Mesothelial cell of epicardium (in vitro differentiated cells): ENCODE data around the gene TEX35. TPM values are rescaled to one million over a fixed set of nuclear protein-coding genes. Genes with fewer than 3 reads are reported as not detected.

ENCODE experiments used
- DNase-seq, 2 experiments: peaks; one replicate each; pipeline ENCODE4 v3.0.0; 2021; ENCODE audit warnings: low spot score in 2 of 2; ENCODE audit not compliant: unreplicated experiment in 2 of 2
- H3K27ac Mint-ChIP-seq: 2 replicates; pipeline ENCODE4 v1.8.0; 2021; ENCODE audit warnings: mixed read lengths
- H3K27me3 Mint-ChIP-seq: 2 replicates; pipeline ENCODE4 v1.8.0; 2021; ENCODE audit warnings: low read depth, mixed read lengths
- H3K36me3 Mint-ChIP-seq: 2 replicates; pipeline ENCODE4 v1.8.0; 2021; ENCODE audit warnings: mixed read lengths
- H3K4me1 Mint-ChIP-seq: 2 replicates; pipeline ENCODE4 v1.8.0; 2021; ENCODE audit warnings: mixed read lengths
- H3K4me3 Mint-ChIP-seq: 2 replicates; pipeline ENCODE4 v1.8.0; 2021; ENCODE audit warnings: mild to moderate bottlenecking, moderate library complexity, mixed read lengths
- H3K9me3 Mint-ChIP-seq: 2 replicates; pipeline ENCODE4 v1.8.0; 2021; ENCODE audit warnings: mixed read lengths
- CTCF ChIP-seq: fragments of 200-600 bp; sonication (generic); IDR thresholded peaks from one replicate; pipeline ENCODE4 v1.5.0; 2021; ENCODE audit warnings: antibody characterized with exemption; ENCODE audit not compliant: unreplicated experiment
- total RNA-seq: library from RNA; stranded (reverse); gene quantifications from 3 replicates; pipeline ENCODE4 v1.2.1, GENCODE V29; 2021

The TEX35 gene
- total RNA-seq, 1 donor from 2014 or later: not detected

- TF ChIP-seq CTCF: no peak
Measured at GRCh38 chr1:178563099-178563820, 50.4 kb downstream of the TEX35 start.

GRCh38 chr1:178564086-178564782 is 51.3 kb downstream of the TEX35 start:
- TF ChIP-seq CTCF: no peak
- H3K27ac Mint-ChIP-seq: no peak overlapping the region
- no peak for DNase-seq

More at GRCh38 chr1:178563099-178563820, 50.4 kb downstream of the TEX35 start:
- Mint-ChIP-seq H3K27ac (no peak overlapping the region), H3K27me3 (no peaks in the 10 kb centered on the region), H3K9me3 (peaks cover 15% of the 10 kb centered on the region), H3K36me3 (peaks cover 2% of the 10 kb centered on the region), H3K4me3 (no peak overlapping the region), H3K4me1 (peaks cover 11% of the 10 kb centered on the region)
- no peak for DNase-seq

GRCh38 chr1:178564783-178565180 is 51.9 kb downstream of the TEX35 start:
- TF ChIP-seq CTCF: no peak
- H3K27me3 Mint-ChIP-seq: no peaks in the 10 kb centered on the region
- peaks cover 7% of the 10 kb centered on the region for H3K4me1 Mint-ChIP-seq
- no peak for DNase-seq
- peaks cover 2% of the 10 kb centered on the region for H3K36me3 Mint-ChIP-seq
- H3K9me3 Mint-ChIP-seq: peaks cover 19% of the 10 kb centered on the region
- H3K27ac Mint-ChIP-seq: no peak overlapping the region
- no peak overlapping the region for H3K4me3 Mint-ChIP-seq

More at GRCh38 chr1:178564086-178564782, 51.3 kb downstream of the TEX35 start:
- H3K9me3 Mint-ChIP-seq: peaks cover 19% of the 10 kb centered on the region
- peaks cover 2% of the 10 kb centered on the region for H3K36me3 Mint-ChIP-seq
- peaks cover 9% of the 10 kb centered on the region for H3K4me1 Mint-ChIP-seq
- no peaks in the 10 kb centered on the region for H3K27me3 Mint-ChIP-seq
- H3K4me3 Mint-ChIP-seq: no peak overlapping the region

- no peak overlapping the region for H3K4me3 Mint-ChIP-seq
- no peak overlapping the region for H3K27ac Mint-ChIP-seq
- no peak for TF ChIP-seq CTCF
- H3K36me3 Mint-ChIP-seq: peaks cover 2% of the 10 kb centered on the region
- H3K9me3 Mint-ChIP-seq: peaks cover 16% of the 10 kb centered on the region
- H3K27me3 Mint-ChIP-seq: no peaks in the 10 kb centered on the region
- no peak for DNase-seq
- H3K4me1 Mint-ChIP-seq: peaks cover 7% of the 10 kb centered on the region
Measured at GRCh38 chr1:178565586-178565985, 52.7 kb downstream of the TEX35 start.

DNA sequence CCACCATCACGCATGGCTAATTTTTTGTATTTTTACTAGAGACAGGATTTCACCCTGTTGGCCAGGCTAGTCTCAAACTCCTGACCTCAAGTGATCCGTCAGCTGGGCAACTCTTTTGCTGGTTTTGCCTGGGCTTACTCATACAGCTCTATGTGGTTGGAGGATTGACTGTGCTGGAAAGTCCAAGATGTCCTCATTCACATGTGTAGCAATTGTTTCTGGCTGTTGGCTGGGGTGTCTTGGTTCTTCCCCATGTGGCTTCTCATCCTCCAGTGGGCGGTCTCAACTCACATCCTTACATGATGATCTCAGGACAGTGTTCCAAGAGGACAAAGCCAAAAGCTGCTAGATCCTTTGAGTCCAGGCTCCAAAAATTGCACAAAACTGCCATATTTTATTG is 53.3 kb downstream of the TEX35 start:
- Mint-ChIP-seq H3K4me3 (no peak overlapping the region), H3K9me3 (peaks cover 16% of the 10 kb centered on the region), H3K4me1 (peaks cover 7% of the 10 kb centered on the region), H3K36me3 (peaks cover 2% of the 10 kb centered on the region), H3K27ac (no peak overlapping the region), H3K27me3 (no peaks in the 10 kb centered on the region)
- DNase-seq: no peak
- no peak for TF ChIP-seq CTCF
